ENCODE data around the gene RBFOX1. TPM values are rescaled to one million over a fixed set of nuclear protein-coding genes. Genes with fewer than 3 reads are reported as not detected.

RBFOX1 gene
- total RNA-seq, 1 experiment from 2014 or later: not detected

DNA sequence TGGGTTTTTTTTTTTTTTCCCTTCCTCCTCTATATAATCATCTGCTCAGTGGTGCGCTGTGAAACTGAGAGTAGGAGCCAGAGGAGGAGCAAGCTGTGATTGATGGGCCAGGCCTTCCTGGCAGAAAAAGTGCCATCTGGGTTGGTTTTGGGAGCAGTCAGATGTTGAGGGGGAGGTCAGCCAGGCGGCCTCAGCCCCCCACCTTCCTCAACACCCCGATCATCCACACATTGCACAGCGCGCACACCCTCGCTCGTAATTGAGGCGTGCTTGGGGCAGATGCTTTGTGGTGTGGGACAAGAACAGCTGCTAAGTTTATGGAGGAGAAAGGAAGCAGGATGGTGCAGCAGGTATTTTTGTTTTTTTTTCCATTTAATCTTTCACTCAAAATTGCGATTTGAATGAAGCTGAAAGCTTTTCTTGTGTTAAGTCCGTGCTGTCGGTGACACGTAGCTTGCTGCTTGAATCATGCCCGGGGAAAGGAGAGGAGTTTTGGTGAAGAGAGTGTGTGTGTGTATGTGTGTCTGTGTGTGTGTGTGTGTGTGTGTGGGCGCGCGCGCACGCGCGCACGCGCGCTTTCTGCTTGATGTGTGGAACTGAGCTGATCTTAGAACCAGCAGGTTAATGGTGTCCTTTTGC, 177.4 kb downstream of the RBFOX1 start:
- Histone ChIP-seq H3K9me3 (no peaks in the 10 kb centered on the region), H3K27me3 (no peaks in the 10 kb centered on the region), H3K36me3 (no peaks in the 10 kb centered on the region), H3K4me3 (no peak overlapping the region)
- DNase-seq: no peak

GRCh38 chr16:7511549-7512260, 179.1 kb downstream of the RBFOX1 start:
- Histone ChIP-seq H3K36me3 (no peaks in the 10 kb centered on the region), H3K9me3 (no peaks in the 10 kb centered on the region), H3K27me3 (no peaks in the 10 kb centered on the region), H3K4me3 (no peak overlapping the region)
- DNase-seq: no peak

GRCh38 chr16:7512503-7512902, 179.9 kb downstream of the RBFOX1 start:
- Histone ChIP-seq H3K4me3 (no peak overlapping the region), H3K27me3 (no peaks in the 10 kb centered on the region), H3K36me3 (no peaks in the 10 kb centered on the region), H3K9me3 (no peaks in the 10 kb centered on the region)
- DNase-seq: no peak

- Histone ChIP-seq H3K4me3 (no peak overlapping the region), H3K9me3 (no peaks in the 10 kb centered on the region), H3K27me3 (no peaks in the 10 kb centered on the region), H3K36me3 (no peaks in the 10 kb centered on the region)
- peak; percentile 1 for DNase-seq
These were observed 180.8 kb downstream of the RBFOX1 start for GRCh38 chr16:7513429-7513828.

DNA sequence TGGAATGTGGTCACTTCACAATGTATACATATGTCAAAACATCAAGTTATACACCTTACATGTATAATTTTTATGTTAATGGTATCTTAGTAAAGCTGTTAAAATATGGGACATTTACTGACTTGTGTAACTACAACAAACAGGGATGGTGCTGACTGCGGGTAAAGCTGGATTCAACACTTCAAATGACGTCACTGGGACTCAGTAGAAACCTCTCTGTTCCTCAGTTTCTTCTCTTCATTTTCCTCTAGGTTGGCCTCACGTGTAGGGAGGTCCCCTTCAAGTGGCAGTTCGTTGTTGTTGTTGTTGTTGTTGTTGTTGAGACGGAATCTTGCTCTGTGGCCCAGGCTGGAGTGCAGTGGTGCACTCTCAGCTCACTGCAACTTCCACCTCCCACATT, 182.9 kb downstream of the RBFOX1 start:
- Histone ChIP-seq H3K4me3 (no peak overlapping the region), H3K27me3 (no peaks in the 10 kb centered on the region), H3K36me3 (no peaks in the 10 kb centered on the region), H3K9me3 (no peaks in the 10 kb centered on the region)
- no peak for DNase-seq

DNA sequence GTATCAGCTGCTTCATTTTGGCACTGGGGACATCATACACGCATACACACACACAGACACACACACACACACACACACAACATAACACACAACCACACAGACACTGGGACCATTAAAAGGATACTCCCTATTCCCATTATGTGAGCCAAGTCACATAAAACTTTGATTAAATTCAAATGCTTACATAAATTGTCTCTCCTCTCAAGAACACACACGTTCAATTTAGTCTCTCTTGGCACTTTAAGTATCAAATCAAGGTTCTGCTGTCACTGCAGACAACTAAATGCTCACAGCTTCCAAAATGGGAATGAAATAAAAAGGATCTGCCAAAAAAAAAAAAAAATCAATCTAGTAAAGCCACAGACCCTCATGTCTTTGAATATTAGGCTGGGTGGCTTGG, 184.9 kb downstream of the RBFOX1 start:
- DNase-seq: no peak
- Histone ChIP-seq H3K4me3 (no peak overlapping the region), H3K9me3 (no peaks in the 10 kb centered on the region), H3K36me3 (no peaks in the 10 kb centered on the region), H3K27me3 (no peaks in the 10 kb centered on the region)

DNA sequence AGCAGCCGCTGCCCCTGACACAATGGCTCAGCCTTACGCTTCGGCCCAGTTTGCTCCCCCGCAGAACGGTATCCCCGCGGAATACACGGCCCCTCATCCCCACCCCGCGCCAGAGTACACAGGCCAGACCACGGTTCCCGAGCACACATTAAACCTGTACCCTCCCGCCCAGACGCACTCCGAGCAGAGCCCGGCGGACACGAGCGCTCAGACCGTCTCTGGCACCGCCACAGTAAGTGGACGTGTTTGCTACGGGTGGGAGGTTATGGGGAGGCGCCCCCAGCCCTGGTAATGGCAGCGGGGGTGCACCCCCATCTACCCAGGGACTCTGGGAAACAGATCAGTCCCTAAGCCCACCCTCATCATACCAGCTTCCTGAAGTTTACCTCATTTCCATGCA, 185.5 kb downstream of the RBFOX1 start:
- no peak overlapping the region for H3K4me3 ChIP-seq
- DNase-seq: no peak
- H3K27me3 ChIP-seq: no peaks in the 10 kb centered on the region

DNA sequence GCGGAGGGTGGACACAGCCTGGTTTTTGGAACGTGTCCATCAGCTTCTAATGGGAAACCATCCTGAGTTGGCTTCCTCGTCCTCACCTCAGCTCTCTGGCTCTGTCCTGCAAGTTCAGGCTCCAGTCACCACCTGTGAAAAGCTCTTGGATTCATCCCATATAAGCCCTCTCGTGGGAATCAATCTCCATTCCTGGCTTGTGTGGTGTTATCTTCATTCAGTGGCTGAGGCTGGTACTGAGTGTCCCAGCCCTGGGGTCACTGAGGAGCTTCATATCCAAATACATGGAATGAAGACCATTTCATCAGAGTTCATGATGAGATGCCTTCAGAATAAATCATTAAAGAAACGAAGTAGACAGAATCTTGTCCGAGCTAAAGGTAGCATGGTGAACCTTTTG, 189.2 kb downstream of the RBFOX1 start:
- Histone ChIP-seq H3K4me3 (no peak overlapping the region), H3K36me3 (no peaks in the 10 kb centered on the region), H3K9me3 (no peaks in the 10 kb centered on the region), H3K27me3 (no peaks in the 10 kb centered on the region)
- DNase-seq: no peak

More for the DNA sequence above, 185.5 kb downstream of the RBFOX1 start:
- no peaks in the 10 kb centered on the region for H3K9me3 ChIP-seq
- H3K36me3 ChIP-seq: no peaks in the 10 kb centered on the region

DNA sequence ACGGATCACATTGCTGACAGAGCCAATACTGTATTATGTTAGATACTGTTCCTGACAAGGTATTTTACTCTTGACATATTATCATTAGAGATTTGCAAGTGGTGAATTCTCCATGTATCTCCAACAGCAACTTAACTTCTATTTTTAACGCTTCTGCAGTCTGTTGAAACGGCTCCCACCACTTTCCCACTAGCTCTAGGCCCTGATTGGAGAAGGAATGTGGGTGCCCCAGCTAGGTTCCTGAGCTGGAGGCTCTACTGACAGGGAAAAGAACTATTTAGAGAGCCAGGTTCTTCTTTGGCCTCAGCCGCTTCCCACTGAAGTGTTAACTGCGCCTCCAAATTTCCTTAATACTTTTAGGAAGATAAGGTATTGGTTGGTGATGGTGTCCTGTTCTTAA, 191.8 kb downstream of the RBFOX1 start:
- Histone ChIP-seq H3K4me3 (no peak overlapping the region), H3K27me3 (no peaks in the 10 kb centered on the region), H3K36me3 (no peaks in the 10 kb centered on the region), H3K9me3 (no peaks in the 10 kb centered on the region)
- no peak for DNase-seq

GRCh38 chr16:7526736-7527135, 194.1 kb downstream of the RBFOX1 start:
- no peaks in the 10 kb centered on the region for H3K27me3 ChIP-seq
- DNase-seq: no peak
- H3K36me3 ChIP-seq: no peaks in the 10 kb centered on the region
- no peaks in the 10 kb centered on the region for H3K9me3 ChIP-seq
- H3K4me3 ChIP-seq: no peak overlapping the region

GRCh38 chr16:7532534-7532933, 199.9 kb downstream of the RBFOX1 start:
- Histone ChIP-seq H3K4me3 (no peak overlapping the region), H3K36me3 (no peaks in the 10 kb centered on the region), H3K27me3 (no peaks in the 10 kb centered on the region; the same call in 1 of the 2 replicates), H3K9me3 (no peaks in the 10 kb centered on the region)
- DNase-seq: no peak

DNA sequence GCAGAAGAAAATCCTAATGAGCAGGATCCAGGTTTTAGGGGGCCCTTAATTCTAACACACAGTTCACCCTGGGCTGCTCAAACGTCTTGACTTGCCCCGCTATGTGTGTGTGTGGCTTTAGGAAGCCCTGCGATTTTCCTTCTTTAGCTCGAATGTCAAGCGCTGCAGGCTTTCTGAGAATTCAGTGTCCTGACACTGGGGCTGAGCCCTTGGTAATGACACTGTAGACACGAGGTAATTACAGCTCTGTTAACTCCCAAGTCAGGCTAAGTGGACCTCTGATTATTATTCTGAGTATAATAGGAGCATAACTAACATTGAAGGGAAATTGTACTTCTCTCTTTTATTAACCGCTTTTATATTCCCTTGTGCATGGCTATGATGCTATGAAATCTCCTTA, 202.1 kb downstream of the RBFOX1 start:
- Histone ChIP-seq H3K27me3 (no peaks in the 10 kb centered on the region; the same call in 1 of the 2 replicates), H3K36me3 (no peaks in the 10 kb centered on the region), H3K9me3 (no peaks in the 10 kb centered on the region), H3K4me3 (no peak overlapping the region)
- DNase-seq: no peak

DNA sequence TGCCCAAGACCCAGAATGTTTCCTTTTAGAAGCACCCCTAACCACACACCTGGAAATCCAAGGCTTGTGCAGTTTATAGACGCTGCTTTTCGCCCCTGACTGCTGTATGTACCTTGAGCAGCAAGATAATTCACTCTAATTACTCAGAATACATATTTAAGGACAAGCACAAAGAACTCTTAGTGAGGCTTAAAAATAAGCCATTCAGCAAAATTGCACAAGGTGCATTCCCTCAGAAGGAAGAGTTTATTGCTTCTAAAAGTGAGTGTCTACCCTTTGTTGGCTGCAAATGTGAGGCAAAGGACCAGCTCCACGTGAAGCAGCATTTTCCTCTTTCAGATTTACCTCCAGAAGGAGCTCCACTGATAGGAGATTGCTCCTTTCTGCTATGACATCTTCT, 208.4 kb downstream of the RBFOX1 start:
- Histone ChIP-seq H3K9me3 (no peaks in the 10 kb centered on the region), H3K36me3 (no peaks in the 10 kb centered on the region), H3K27me3 (peaks cover 6% of the 10 kb centered on the region), H3K4me3 (no peak overlapping the region)
- DNase-seq: no peak

DNA sequence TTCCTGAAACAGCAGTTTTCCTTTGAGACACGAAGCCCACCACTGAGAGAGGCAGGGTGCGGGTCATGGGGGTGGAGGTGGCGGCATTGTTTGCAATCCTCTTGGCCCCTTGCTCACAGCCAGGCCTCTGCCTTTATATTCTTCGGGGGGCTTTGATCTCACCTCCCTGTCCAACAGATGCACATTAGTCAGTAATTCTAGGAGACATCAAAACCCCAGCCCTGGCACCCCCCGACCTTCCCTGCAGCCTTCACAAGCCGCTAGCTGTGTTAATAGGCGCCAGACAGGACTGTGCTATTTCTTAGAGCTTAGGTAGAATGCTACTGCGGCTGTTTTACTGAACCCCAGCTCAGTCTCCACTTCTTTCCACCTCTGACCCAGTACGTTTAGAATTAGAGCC, 212.6 kb downstream of the RBFOX1 start:
- Histone ChIP-seq H3K4me3 (no peak overlapping the region), H3K27me3 (peaks cover 6% of the 10 kb centered on the region), H3K9me3 (no peaks in the 10 kb centered on the region), H3K36me3 (no peaks in the 10 kb centered on the region)
- no peak for DNase-seq

DNA sequence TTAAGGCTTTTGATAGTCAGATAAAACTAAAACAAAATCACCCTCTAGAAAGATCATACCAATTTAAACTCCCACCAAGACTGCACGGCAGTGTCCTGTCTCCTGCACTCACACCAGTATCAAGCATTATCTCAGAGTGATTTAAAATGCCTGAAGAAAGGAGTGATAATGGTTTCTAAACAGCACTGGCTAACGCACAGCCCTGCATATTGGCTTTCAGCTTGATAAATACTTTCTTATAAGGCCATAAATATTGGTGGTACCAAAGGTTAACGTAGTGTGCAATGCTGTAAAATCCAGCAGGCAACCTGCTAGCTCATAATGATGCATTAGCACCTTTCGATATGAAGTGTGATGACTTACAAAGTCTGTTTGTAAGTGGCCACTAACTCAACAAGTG, 214.3 kb downstream of the RBFOX1 start:
- DNase-seq: no peak
- Histone ChIP-seq H3K9me3 (no peaks in the 10 kb centered on the region), H3K36me3 (no peaks in the 10 kb centered on the region)

DNA sequence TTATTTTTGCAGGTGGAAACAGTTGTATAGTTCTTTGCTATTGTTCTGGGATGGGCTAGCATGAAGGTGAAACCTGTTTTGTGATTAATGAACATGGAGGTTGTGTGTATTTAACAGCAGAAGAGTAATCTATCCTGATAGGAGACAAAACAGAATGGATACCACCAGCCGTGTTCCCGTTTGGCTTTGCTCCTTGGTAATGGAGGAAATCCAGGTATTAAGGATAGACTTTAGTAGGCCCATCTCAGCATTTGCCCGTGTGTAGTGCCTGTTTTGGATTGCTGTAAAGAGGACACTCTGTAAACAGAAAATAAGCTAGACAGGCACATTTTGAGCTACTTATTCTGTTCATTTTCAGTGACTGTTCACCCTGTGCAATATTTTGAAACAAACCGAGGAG, 215.1 kb downstream of the RBFOX1 start:
- H3K36me3 ChIP-seq: no peaks in the 10 kb centered on the region
- no peaks in the 10 kb centered on the region for H3K9me3 ChIP-seq
- DNase-seq: no peak
- H3K4me3 ChIP-seq: no peak overlapping the region
- H3K27me3 ChIP-seq: peaks cover 6% of the 10 kb centered on the region

More for the DNA sequence above, 214.3 kb downstream of the RBFOX1 start:
- H3K4me3 ChIP-seq: no peak overlapping the region
- H3K27me3 ChIP-seq: peaks cover 6% of the 10 kb centered on the region

GRCh38 chr16:7548796-7549318, 216.2 kb downstream of the RBFOX1 start:
- Histone ChIP-seq H3K27me3 (peaks cover 6% of the 10 kb centered on the region), H3K4me3 (no peak overlapping the region)

GRCh38 chr16:7550096-7550495, 217.5 kb downstream of the RBFOX1 start:
- no peak for DNase-seq
- Histone ChIP-seq H3K27me3 (peaks cover 6% of the 10 kb centered on the region), H3K9me3 (no peaks in the 10 kb centered on the region), H3K36me3 (no peaks in the 10 kb centered on the region), H3K4me3 (no peak overlapping the region)

More at GRCh38 chr16:7548796-7549318, 216.2 kb downstream of the RBFOX1 start:
- DNase-seq: no peak
- Histone ChIP-seq H3K36me3 (no peaks in the 10 kb centered on the region), H3K9me3 (no peaks in the 10 kb centered on the region)
